Measurements from ENCODE around the gene QPRT. TPM values are rescaled to one million over a fixed set of nuclear protein-coding genes. Genes with fewer than 3 reads are reported as not detected.
A peak's percentile ranks its signal among the peaks of the same experiment; 100 is the strongest.

The QPRT gene
- total and polyA plus RNA-seq, 2 of the 13 experiments (the other 11 are each of a cell fraction or from before 2014, with no cell fraction given), result 130 to 218 TPM

GRCh38 chr16:29687755-29688154, 8.8 kb downstream of the QPRT start (continued):
- TF ChIP-seq HDAC2 (CRISPR knock-in tag; IDR thresholded peaks at IDR 0.05) (0 out of 2 replicates have a peak, but pooled peaks have one; percentile 23), NR2F1 (CRISPR knock-in tag; IDR thresholded peaks at IDR 0.05) (peak in 1 of 2 experiments; percentile 48; a peak in 1 of 4 replicates), SRSF9 (IDR thresholded peaks at IDR 0.05; ENCODE audit: borderline replicate concordance, insufficient read depth, low read depth, low read length, poor library complexity, severe bottlenecking) (no peak)

GRCh38 chr16:29688172-29688571, 9.2 kb downstream of the QPRT start:
- POLR2A ChIA-PET, result interaction anchor here (0.7 to 3.5 kb wide), 4 partner anchors 9 to 13 kb away, joined by 3 to 37 read pairs (median 6); partner anchors contain the start of gene QPRT
- Histone ChIP-seq H3K4me3 (replicated peaks in 1 of 3; ENCODE audit: insufficient read depth in 1 of 3, low read depth in 2 of 3, low read length in 3 of 3) (no peak overlapping the region), H3K36me3 (replicated peaks in 1 of 2; ENCODE audit: control insufficient read depth in 1 of 2, insufficient read depth in 2 of 2, low read length in 2 of 2) (peaks cover 4 to 20% of the 10 kb centered on the region in 2 experiments), H3K4me1 (ENCODE audit: insufficient read depth, low read length) (peaks cover 55% of the 10 kb centered on the region), H3K9me3 (ENCODE audit: low read length) (no peaks in the 10 kb centered on the region), H3K79me2 (ENCODE audit: insufficient read depth, low read length) (peaks cover 57% of the 10 kb centered on the region), H3K27ac (ENCODE audit: extremely low read length, insufficient read depth, low read length) (peak overlapping the region; percentile 50), H3K27me3 (ENCODE audit: control insufficient read depth in 1 of 2, insufficient read depth in 2 of 2, low read length in 2 of 2) (no peaks in the 10 kb centered on the region), H4K20me1 (ENCODE audit: insufficient read depth, low read length) (peaks cover 38% of the 10 kb centered on the region), H3K9ac (ENCODE audit: insufficient read depth, low read depth, low read length) (no peak overlapping the region), H3K4me2 (ENCODE audit: low read depth, low read length) (no peak overlapping the region), H2AFZ (ENCODE audit: low read length) (no peak overlapping the region)
- TF ChIP-seq ZNF569 (CRISPR knock-in tag; IDR thresholded peaks at IDR 0.05; ENCODE audit: borderline replicate concordance) (no peak), RFXAP (CRISPR knock-in tag; IDR thresholded peaks at IDR 0.05; ENCODE audit: borderline replicate concordance) (peak; percentile 29; the same call in 1 of the 2 replicates), GABPB1 (CRISPR knock-in tag; IDR thresholded peaks at IDR 0.05) (no peak), IKZF5 (CRISPR knock-in tag; IDR thresholded peaks at IDR 0.05) (0 out of 2 replicates have a peak, but pooled peaks have one; percentile 15), NCOR1 (IDR thresholded peaks at IDR 0.05; ENCODE audit: borderline replicate concordance, low read length) (0 out of 2 replicates have a peak, but pooled peaks have one; percentile 10), MAFK (conservative IDR thresholded peaks at IDR 0.05 in 1 of 2, IDR thresholded peaks at IDR 0.05 in 1 of 2; ENCODE audit: low read length in 2 of 2) (peak; percentile 35 to 39; a peak in 2 of 4 replicates), RBM22 (optimal IDR thresholded peaks at IDR 0.05; ENCODE audit: low read length) (peak; percentile 24), POLR2A (IDR thresholded peaks at IDR 0.05; ENCODE audit: insufficient read depth in 1 of 2, low read depth in 2 of 2, low read length in 2 of 2) (0 out of 4 replicates have a peak, but pooled peaks of 1 of the 2 experiments have one; percentile 24), ZBTB49 (CRISPR knock-in tag; IDR thresholded peaks at IDR 0.05; ENCODE audit: borderline replicate concordance) (no peak), EP300 (IDR thresholded peaks at IDR 0.05; ENCODE audit: low read depth in 2 of 2, low read length in 2 of 2) (no peak), EP300 (CRISPR knock-in tag; IDR thresholded peaks at IDR 0.05; ENCODE audit: borderline replicate concordance) (0 out of 2 replicates have a peak, but pooled peaks have one; percentile 14), PITX1 (CRISPR knock-in tag; IDR thresholded peaks at IDR 0.05) (0 out of 2 replicates have a peak, but pooled peaks have one; percentile 6)
- 94% methylated on average over 5 of the region's 5 CpGs for WGBS (ENCODE audit: low lambda C conversion rate)
- no peak for FAIRE-seq
- no TSS peak for BruUV-seq (replicated peaks)
- intact Hi-C loops (cut with micrococcal nuclease; ENCODE audit: unreplicated experiment) (no loop called here), in situ Hi-C loops (cut with HindIII; ENCODE audit: extremely low pct_ligation_motif_present, low pct_unique_long_range_greater_than_20kb) (no loop called here)
- CTCF ChIA-PET (ENCODE audit: low intra/inter-chr PET ratio, low total read pairs), result no interaction called here
- DNase-seq (ENCODE audit: low spot score), result no peak
- ATAC-seq, result no peak
